Fibroblast of mammary gland (primary cell): Measurements from ENCODE around the gene IQCH.

Experiments
- DNase-seq: peaks from one replicate; pipeline ENCODE4 v3.0.0-alpha.2; 2010; ENCODE audit warnings: low read depth
- H3K4me3 ChIP-seq: 2 replicates; pipeline ENCODE4 v1.5.1; 2011; ENCODE audit warnings: low read depth, mild to moderate bottlenecking, low read length, moderate library complexity; ENCODE audit not compliant: control insufficient read depth
- TF ChIP-seq, protein P1 (sequence below): conservative IDR thresholded peaks from 2 replicates; pipeline ENCODE4 v1.5.1; 2011; ENCODE audit warnings: low read depth, low read length, inconsistent platforms; ENCODE audit not compliant: control insufficient read depth, insufficient read depth

Gene IQCH

DNA sequence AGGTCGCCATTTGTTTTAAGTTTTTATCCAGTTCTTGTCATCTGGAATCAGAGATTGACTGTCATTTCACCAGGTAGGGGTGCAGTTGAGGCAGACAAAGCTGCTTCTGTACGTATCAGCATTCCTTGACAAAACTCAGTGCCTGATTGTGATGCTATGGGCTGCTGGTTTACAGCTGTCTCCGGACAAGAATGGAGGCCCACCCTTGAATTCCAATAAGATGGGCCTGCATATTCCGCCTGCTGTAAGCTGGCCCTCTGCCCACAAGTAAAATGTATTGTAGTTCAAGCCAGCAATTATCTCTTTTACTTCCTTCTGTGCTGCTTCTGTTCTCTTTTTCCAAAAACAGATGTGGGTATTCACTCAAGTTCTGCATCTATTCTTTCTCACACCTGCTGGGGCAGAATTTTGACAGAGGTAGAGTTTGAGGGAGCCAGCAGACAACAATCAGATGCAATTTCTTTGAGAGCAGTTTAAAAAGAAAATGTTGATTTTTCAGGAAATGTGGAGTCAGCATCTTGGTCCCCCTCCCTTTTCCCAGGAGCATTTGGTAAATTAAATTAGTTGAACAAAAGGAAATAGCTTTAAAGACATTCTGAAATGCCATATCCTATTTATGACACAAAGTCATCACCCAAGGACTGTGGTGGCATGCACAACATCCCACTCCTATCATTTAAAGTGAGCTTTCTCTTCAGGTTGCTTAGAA is 53.5 kb downstream of the IQCH start:
- DNase-seq = no peak
- TF ChIP-seq, protein P1, sequence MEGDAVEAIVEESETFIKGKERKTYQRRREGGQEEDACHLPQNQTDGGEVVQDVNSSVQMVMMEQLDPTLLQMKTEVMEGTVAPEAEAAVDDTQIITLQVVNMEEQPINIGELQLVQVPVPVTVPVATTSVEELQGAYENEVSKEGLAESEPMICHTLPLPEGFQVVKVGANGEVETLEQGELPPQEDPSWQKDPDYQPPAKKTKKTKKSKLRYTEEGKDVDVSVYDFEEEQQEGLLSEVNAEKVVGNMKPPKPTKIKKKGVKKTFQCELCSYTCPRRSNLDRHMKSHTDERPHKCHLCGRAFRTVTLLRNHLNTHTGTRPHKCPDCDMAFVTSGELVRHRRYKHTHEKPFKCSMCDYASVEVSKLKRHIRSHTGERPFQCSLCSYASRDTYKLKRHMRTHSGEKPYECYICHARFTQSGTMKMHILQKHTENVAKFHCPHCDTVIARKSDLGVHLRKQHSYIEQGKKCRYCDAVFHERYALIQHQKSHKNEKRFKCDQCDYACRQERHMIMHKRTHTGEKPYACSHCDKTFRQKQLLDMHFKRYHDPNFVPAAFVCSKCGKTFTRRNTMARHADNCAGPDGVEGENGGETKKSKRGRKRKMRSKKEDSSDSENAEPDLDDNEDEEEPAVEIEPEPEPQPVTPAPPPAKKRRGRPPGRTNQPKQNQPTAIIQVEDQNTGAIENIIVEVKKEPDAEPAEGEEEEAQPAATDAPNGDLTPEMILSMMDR = no peak
- no peak overlapping the region for H3K4me3 ChIP-seq

DNA sequence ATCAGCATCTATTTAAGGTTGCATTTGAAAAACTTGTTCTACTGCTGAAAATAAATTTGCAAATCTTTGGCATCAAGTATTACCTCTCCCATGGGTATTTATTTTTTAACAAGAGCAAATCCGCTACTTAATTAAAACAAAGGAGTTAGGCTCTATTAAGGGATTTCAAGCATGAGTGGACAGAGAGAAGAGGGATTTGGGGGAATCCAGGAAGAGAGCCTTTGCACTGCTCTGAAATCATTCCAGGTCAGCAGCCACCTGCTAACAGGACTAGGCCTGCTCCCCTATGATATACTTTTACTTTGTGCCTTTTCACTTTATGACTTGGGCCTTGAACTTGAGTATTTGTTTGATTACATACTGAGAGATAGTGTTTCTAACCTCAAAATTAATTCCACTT is 57.1 kb downstream of the IQCH start:
- no peak for DNase-seq
- TF ChIP-seq, protein P1 = no peak
- no peak overlapping the region for H3K4me3 ChIP-seq

DNA sequence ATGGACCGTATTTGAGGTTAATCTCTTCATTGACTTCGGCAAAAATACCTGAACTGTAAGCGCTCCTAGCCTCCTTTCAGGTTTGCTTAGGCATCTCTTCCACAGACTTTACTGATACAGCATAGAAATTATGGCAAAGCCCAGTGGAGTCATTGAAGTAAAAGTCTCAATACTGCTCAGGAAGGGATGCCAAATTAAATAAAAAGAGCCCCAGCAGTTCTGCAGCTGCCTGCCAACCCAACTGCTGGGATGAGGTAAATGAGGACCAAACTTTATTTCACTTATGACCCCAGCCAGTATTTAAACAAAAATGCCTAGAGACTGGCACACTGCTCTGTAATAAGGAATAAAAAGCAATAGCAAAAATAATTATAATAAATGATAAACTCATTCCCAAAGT is 65.4 kb downstream of the IQCH start:
- H3K4me3 ChIP-seq = no peak overlapping the region
- DNase-seq = no peak
- TF ChIP-seq, protein P1 = no peak

DNA sequence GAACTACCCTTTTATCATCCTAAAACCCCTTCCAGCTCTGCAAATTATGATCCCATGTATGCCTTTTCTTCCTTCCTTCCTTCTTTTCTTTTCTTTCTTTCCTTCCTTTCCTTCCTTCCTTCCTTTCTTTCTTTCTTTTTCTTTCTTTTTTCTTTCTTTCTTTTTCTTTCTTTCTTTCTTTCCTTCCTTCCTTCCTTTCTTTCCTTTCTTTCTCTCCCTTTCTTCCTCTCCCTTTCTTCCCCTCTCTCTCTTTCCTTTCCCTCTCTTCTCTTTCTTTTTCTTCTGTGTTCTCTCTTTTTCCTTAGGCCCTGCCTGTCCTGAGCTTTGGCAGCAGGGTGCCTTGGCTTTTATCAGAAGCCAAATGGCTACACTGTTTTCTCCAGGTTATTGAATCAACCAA is 66.8 kb downstream of the IQCH start:
- no peak overlapping the region for H3K4me3 ChIP-seq
- no peak for DNase-seq
- TF ChIP-seq, protein P1 = no peak

DNA sequence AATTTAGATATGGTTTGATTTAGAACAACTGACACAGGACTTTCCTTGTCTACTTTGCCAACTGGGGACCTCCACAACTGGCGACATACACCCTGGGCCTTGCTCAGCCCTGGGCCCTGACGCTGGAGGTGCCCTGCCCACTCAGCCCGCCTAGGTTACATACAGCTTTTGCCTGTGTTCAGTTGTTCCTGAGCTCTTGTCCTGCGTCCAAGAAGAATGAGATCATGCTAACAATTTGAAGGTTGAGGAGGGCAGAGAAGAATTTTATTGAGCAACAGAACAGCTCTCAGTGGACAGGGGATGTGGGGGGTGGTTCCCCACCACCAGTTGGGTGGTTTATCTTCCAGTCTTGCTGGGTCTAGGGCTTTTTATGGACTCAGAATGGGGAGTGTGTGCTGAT is 67.9 kb downstream of the IQCH start:
- TF ChIP-seq, protein P1 = no peak
- DNase-seq = peak; percentile 64
- H3K4me3 ChIP-seq = no peak overlapping the region

DNA sequence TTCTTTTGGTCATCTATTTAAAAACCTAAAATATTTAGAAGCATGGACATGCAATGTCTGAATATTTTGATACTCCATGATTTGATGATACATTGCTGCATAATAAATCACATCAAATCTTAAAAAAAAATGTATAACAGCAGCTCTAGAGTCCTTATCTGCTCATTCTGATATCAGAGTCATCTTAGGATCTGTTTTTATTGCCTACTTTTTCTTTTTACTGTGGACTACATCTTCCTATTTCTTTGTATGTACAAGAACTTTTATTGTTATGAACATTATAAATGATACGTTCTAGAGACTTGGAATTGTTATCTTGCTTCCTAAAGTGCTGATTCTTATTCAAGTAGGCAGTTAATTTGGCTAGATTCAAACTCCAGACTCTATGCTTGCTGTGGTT is 72.7 kb downstream of the IQCH start:
- TF ChIP-seq, protein P1 = no peak
- DNase-seq = no peak

DNA sequence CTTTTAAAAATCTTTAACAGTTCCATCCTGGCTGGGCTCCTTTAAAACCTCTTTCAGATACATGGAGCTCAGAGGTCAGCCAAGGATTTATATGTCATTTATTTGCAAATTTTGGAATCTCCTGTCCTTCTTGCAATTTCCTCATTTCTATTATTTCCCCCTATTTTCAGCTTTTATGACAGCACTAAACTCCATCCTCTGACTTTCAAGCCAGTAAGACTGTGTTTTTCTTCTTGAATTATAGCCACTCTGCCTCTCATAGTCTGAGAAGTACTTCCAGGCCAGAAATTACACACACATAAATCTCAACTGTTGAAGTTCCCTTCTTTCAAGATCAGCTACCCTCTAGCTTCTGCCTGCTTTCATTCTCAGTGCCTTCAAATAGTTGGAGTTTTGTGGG is 73.2 kb downstream of the IQCH start:
- TF ChIP-seq, protein P1 = no peak
- no peak overlapping the region for H3K4me3 ChIP-seq
- DNase-seq = no peak

More for the DNA sequence above, 72.7 kb downstream of the IQCH start:
- H3K4me3 ChIP-seq = no peak overlapping the region
